IPS DF 4.7 (cell line): ENCODE results near the gene TTLL11.
"Not testable (repeated sequence)": the region's sequence is repeated elsewhere in the genome, so short reads cannot be mapped to it uniquely, and the experiment has no call there.

Source experiments
- DNase-seq: peaks from one replicate; pipeline ENCODE4 v3.0.0-alpha.2; 2013; ENCODE audit warnings: low spot score; ENCODE audit errors: extremely low read depth

The TTLL11 gene

GRCh38 chr9:121816449-121816817 lies 276.7 kb downstream of the TTLL11 start:
- no peak for DNase-seq

- no peak for DNase-seq
These were observed 277.3 kb downstream of the TTLL11 start for GRCh38 chr9:121815546-121816448.

GRCh38 chr9:121815084-121815483 lies 278.0 kb downstream of the TTLL11 start:
- DNase-seq, result no peak

GRCh38 chr9:121814594-121814993 lies 278.5 kb downstream of the TTLL11 start:
- DNase-seq, result no peak

- DNase-seq, result no peak
These were observed 279.4 kb downstream of the TTLL11 start for GRCh38 chr9:121813519-121814210.

GRCh38 chr9:121812159-121812735 lies 280.9 kb downstream of the TTLL11 start:
- no peak for DNase-seq

- no peak for DNase-seq
These were observed 281.4 kb downstream of the TTLL11 start for GRCh38 chr9:121811751-121812150.

- DNase-seq, result no peak
These were observed 282.0 kb downstream of the TTLL11 start for GRCh38 chr9:121811140-121811539.

GRCh38 chr9:121810489-121810888 lies 282.6 kb downstream of the TTLL11 start:
- no peak for DNase-seq

GRCh38 chr9:121809356-121810050 lies 283.6 kb downstream of the TTLL11 start:
- DNase-seq, result no peak

GRCh38 chr9:121808781-121809180 lies 284.3 kb downstream of the TTLL11 start:
- DNase-seq, result no peak

GRCh38 chr9:121807823-121808278 lies 285.3 kb downstream of the TTLL11 start:
- DNase-seq, result no peak

- DNase-seq, result no peak
These were observed 285.9 kb downstream of the TTLL11 start for GRCh38 chr9:121807069-121807822.

- DNase-seq, result no peak
These were observed 290.4 kb downstream of the TTLL11 start for GRCh38 chr9:121802753-121803152.

GRCh38 chr9:121801579-121801978 lies 291.5 kb downstream of the TTLL11 start:
- DNase-seq, result no peak

GRCh38 chr9:121800376-121800775 lies 292.7 kb downstream of the TTLL11 start:
- DNase-seq, result no peak

- no peak for DNase-seq
These were observed 294.2 kb downstream of the TTLL11 start for GRCh38 chr9:121798941-121799340.

GRCh38 chr9:121797081-121797480 lies 296.0 kb downstream of the TTLL11 start:
- DNase-seq, result no peak

GRCh38 chr9:121794334-121794733 lies 298.8 kb downstream of the TTLL11 start:
- not testable (repeated sequence) for DNase-seq

- not testable (repeated sequence) for DNase-seq
These were observed 300.6 kb downstream of the TTLL11 start for GRCh38 chr9:121792476-121792875.

- no peak for DNase-seq
These were observed 302.3 kb downstream of the TTLL11 start for GRCh38 chr9:121790841-121791240.
